ENCODE data around the gene CYP26B1.

The CYP26B1 gene, protein sequence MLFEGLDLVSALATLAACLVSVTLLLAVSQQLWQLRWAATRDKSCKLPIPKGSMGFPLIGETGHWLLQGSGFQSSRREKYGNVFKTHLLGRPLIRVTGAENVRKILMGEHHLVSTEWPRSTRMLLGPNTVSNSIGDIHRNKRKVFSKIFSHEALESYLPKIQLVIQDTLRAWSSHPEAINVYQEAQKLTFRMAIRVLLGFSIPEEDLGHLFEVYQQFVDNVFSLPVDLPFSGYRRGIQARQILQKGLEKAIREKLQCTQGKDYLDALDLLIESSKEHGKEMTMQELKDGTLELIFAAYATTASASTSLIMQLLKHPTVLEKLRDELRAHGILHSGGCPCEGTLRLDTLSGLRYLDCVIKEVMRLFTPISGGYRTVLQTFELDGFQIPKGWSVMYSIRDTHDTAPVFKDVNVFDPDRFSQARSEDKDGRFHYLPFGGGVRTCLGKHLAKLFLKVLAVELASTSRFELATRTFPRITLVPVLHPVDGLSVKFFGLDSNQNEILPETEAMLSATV

DNA sequence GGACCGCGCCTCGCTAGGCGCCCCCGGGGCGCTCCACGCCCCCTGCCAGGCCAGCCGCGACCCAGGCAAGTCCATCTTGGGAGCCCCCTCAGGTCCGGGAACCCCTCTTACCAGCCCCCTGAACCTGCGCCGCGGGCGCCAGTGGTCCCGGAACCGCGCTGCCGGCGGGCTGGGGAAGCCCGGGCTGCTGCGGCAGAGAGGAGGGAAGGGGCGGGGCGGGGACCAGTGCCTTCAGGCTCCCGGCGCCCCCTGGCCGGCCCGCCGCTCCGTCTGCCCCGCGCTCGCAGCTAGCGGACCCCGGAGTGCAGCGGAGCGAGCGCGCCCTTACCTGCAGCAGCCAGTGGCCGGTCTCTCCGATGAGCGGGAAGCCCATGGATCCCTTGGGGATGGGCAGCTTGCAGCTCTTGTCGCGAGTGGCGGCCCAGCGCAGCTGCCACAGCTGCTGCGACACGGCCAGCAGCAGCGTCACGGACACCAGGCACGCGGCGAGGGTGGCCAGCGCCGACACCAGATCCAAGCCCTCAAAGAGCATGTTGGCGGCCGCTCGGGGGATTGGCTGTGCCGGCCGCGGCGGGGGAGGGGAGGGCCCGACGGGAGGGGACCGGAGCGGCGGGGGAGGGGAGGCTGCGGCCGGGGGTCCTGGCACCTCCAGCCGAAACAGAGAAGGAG, at the start of gene CYP26B1:
CYP26B1 (minus strand) TSS at position 560 of the 669 bp plus-strand sequence; CDS start at position 532, 28 bp downstream.
- peak; percentile 50 for DNase-seq (ENCODE audit: low read depth, low spot score)

DNA sequence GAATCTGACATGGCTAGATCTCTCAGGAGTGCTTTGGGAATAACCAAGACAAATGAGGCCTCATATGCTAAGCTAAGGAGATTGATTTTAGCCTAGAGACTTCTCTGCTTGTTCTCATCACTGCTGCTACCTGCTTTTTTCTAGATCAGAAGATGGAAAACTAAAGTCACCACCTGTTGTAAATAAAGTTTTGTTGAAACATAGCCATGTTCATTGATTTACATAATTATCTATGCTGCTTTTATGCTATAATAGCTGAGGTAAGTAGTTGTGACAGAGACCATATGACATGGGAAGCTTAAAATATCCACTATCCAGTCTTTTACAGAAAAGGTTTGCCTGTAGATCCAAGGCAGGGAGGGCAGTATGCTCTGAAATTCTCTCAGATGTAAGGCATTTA, 46.1 kb upstream of the CYP26B1 start:
- DNase-seq (ENCODE audit: low read depth, low spot score) = no peak

DNA sequence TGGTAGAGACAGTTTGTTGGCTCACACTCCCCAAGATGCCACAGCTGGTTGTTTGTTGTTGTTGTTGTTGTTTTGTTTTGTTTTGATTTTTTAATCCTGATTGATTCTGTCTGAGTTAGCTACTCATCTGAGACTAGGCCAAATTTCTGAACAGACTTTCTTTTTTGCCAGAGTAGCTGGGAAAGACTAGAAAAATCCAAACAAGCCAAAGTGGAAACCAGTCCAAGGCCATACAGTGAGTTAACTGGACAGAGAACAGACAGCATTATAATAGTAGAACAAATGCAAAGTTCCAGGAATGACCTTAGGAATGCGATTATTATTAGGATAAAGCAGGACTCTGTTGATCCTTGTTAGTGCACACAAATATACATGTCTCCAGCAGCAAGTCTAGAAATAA, 43.8 kb upstream of the CYP26B1 start:
- DNase-seq (ENCODE audit: low read depth, low spot score) = no peak

DNA sequence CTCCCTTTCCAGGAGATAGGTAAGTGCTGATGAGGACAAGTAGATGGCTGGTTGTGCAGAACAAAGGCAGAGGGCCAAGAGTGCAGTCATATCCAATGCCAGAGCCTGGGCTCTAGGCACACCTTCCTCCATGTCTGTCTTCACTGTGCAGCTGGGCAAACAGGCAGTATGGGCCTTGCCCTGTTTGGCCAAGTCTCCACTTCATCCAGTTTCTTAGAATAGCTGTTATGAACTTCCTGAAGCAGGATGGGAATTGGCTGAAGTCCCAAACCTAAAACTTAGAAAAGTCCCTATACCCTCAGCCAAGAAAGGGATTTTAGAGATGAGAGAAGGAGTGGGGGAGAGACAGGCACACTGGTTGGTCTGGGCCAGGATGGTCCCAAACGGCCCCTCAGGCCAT, 37.5 kb upstream of the CYP26B1 start:
- peak; percentile 47 for DNase-seq (ENCODE audit: low read depth, low spot score)

DNA sequence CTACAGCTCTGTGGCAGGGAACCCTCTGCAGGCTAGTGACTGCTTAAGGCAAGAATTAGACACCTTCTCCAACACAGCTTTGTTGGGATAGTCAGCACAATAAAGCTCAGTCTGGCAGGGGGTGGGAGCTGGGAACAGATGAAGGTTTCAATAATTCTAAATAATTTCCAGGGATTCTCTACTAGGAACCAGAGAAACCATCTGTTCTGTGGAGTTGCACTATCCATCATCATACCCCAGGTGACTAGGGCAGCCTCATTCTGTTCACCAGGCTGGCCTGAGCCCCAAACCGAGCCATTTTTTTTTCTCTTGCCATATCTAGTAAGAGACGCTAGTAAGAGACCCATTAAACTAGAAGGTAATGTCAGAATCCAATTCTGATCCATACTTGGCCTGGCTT, 35.8 kb upstream of the CYP26B1 start:
- DNase-seq (ENCODE audit: low read depth, low spot score) = no peak

DNA sequence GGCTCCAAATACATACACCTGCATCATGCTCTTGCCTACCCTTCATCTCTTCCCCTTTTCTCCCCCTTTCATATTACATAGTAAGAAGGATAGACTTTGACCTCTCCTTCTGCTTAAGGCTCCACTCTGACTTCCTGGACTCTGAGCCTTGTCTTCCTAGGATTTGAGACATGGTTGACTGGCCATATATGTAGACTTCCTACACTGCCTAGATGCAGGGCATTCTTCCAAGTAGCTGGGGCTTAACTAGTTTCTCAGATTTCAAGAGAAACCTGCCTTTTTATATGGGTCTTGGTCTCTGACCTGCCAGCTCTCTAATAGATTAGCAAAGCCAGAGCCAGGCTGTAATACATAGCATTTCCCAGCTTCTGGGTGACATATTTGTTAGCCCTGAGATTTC, 35.4 kb upstream of the CYP26B1 start:
- DNase-seq (ENCODE audit: low read depth, low spot score) = no peak

DNA sequence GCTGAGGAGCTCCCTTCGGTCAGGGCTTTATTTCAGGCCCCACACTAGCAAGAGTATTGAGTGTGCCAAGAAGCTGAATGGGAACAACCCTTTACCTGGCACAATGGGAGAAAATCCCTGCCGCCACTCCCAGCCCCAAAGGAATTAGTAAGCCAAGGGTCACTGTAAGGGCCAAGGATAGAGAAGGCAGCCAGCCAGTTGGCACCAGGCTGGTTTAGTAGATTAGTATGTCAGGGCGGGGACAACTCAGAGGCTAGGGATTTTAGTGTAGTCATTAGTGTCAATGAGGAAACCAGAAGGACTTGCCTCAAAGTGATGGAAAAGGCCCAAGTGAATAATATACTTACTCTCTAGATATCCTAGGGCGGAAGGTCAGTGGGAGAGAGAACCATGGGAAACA, 34.9 kb upstream of the CYP26B1 start:
- DNase-seq (ENCODE audit: low read depth, low spot score) = no peak

DNA sequence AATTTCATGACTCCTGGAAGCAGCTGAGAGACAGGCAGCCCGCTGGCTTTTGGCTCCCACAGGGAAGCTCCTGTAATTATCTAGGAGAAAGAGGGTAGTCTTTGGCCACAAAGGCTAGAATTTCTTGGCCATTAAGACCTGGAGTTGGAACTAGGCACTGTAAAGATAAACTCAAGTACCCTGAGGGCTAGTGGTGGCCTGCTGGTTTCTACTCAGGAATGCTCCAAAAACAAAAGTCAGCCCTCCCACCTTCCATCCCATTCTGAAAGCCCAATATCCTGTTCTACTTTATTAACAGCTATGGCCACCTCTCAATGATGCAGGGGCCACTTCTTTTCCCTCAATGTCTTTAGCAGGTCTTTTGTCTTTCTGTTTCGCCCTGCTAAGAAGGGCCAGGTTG, 34.0 kb upstream of the CYP26B1 start:
- peak; percentile 92 for DNase-seq (ENCODE audit: low read depth, low spot score)

DNA sequence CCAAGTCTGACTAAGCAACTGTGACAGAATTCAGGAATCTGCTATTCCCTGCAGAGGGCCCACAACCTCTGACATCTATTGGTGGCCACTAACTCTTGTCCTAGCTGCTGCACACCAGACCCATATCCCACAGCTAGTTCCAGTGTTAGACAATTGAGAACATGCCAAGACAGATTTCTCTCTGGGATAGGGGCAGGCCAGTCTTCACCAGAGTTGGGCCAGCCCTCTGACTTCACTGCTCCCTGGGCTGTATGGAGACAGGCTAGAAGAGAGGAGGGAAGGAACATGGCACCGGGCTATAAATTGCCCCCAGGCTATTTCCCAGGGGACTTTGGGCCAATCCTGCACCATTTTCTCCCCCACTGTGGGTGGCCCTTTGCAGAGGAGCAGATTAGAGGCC, 32.7 kb upstream of the CYP26B1 start:
- DNase-seq (ENCODE audit: low read depth, low spot score) = no peak

DNA sequence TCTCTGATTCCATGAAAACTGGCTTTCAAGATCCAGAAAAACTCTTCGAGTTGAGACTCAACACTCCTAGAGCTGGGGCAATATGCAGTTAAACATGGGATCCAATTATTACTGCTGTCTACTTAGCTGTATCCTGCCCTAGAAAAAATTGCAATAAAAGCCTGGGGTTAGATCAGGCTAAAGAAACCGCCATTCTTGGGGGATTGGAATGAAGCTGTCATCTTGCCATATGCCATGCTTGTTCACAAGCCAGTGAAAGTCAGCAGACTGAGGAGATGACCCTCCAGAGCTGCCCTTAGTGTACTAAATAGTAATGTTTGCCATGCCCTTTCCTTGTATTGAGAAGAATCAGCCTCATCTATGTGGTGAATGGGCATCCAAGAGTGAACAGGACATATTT, 30.9 kb upstream of the CYP26B1 start:
- no peak for DNase-seq (ENCODE audit: low read depth, low spot score)

DNA sequence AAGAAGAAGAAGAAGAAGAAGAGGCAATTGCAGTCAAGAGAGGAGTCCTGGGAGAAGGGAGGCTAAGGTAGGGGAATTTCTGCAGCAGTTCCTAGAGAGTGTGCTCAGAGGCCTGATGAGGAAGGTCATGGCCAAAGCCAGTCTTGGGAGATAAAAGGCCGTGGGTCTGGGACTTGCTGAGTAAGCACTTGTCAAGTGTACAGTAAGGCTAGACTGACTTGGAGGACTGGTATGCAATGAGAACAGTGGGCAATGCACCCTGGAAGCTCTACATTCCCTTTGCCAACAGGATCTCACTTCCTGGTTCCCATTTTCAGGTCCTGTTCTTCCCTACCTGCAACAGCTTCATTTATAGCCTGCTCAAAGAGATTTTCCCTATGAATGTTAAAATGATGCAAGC, 28.6 kb upstream of the CYP26B1 start:
- DNase-seq (ENCODE audit: low read depth, low spot score) = no peak

DNA sequence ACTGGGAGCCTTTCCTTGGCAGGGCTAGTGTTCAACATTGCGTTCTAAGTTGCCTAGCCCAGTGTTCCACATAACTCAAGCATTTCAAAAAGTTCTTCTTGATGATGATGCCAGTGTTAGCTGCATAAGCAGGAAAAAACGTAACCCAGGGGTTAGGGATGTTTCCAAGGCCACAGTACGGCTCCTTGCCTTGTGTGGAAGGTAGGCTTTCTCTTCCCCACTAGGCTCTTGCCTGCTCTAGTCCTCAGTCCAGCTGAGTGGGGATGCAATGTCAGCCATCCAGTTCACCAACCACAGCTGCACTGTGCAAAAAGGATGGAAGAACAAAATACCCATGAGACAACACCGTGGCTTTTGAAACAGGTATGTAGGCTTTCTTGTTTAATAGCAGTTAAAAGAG, 28.0 kb upstream of the CYP26B1 start:
- DNase-seq (ENCODE audit: low read depth, low spot score) = no peak

DNA sequence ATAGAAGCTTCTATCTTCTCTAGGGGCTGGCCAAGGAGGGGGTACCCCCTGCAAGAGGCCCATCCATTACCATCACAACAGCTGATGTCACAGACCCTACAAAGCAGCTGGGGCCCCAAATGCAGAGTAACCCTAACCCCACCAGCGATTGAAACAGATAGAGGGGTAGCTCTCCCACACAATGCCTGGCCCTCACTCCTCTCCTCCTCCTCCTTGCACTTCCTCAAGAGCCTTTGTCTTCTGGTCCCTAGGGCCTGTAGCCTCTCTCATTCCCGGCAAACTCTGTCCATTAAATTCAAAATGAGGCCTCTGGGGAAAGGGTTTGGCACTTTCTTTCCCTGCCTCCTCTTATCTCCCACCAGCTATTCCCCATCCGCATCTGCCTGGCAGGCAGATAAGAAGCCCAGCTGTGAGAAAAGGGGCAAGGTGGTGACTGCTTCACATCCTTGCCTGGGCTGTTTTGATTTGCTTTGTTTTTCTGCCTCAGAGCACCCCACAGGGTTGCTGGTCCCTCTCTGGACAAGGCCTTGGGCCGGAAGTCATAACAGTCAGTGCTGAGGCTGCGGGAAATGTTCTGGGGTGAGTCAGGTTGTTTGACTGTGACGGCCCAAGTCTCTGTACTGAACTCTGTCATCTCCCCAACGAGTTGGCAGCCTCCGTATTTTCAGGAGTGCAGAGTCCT, 26.1 kb upstream of the CYP26B1 start:
- peak; percentile 51 for DNase-seq (ENCODE audit: low read depth, low spot score)

DNA sequence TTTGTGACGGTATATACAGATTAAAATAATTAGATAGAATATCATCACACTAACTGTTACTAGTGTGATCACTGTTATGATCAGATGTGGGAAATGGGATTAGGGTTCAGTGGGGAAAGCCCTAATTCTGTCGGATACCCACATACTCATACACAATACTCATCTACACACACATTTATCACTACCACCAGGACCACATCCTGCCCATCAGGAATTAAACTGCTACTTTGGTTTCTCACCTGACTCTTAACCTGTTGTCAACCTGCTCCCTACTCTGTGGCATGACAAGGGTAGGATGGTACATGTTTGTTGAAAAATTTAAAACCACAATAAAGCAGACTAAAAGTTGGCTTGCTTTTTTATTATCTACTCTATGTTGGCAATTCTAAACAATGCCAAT, 24.8 kb upstream of the CYP26B1 start:
- no peak for DNase-seq (ENCODE audit: low read depth, low spot score)

DNA sequence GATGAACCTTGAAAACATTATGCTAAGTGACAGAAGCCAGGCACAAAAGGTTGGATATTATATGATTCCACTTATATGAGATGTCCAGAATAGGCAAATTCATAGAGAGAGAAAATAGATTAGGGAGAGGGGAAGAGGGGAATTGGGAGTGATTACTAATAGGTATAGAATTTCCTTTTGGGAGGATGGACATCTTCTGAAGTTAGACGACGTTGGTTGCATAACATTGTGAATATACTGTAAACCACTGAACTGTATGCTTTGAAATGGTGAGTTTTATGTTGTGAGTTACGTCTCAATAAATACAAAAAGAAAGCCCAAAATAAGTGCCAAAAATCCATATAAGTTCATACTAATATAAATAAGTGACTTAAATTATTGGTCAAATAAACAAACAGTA, 18.6 kb upstream of the CYP26B1 start:
- DNase-seq (ENCODE audit: low read depth, low spot score) = no peak

DNA sequence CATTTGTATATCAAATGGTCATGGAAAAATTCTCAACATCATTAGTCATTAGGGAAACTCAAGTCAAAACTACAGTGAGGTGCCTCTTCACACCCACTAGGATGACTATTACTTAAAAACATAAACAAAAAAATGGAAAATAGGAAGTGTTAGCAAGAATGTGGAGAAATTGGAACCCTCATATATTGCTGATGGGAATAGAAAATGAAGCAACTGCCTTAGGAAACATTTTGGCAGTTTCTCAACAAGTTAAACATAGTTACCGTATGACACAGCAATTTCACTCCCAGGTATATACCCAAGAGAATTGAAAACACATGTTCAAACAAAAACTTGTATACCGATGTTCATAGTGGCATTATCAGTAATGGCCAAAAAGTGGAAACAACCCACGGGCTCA, 18.1 kb upstream of the CYP26B1 start:
- no peak for DNase-seq (ENCODE audit: low read depth, low spot score)

DNA sequence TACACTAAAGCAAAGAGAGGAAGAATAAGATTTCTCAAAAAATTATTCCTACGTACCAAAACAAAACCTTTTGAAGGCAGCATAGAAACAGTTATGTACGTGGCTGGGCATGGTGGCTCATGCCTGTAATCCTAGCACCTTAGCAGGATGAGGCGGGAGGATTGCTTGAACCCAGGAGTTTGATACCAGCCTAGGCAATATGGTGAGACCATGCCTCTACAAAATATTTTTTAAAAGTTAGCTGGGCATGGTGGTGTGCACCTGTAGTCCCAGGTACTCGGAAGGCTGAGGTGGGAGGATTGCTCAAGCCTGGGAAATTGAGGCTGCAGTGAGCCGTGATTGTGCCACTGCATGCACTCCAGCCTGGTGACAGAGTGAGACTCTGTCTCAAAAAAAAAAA, 14.9 kb upstream of the CYP26B1 start:
- no peak for DNase-seq (ENCODE audit: low read depth, low spot score)

DNA sequence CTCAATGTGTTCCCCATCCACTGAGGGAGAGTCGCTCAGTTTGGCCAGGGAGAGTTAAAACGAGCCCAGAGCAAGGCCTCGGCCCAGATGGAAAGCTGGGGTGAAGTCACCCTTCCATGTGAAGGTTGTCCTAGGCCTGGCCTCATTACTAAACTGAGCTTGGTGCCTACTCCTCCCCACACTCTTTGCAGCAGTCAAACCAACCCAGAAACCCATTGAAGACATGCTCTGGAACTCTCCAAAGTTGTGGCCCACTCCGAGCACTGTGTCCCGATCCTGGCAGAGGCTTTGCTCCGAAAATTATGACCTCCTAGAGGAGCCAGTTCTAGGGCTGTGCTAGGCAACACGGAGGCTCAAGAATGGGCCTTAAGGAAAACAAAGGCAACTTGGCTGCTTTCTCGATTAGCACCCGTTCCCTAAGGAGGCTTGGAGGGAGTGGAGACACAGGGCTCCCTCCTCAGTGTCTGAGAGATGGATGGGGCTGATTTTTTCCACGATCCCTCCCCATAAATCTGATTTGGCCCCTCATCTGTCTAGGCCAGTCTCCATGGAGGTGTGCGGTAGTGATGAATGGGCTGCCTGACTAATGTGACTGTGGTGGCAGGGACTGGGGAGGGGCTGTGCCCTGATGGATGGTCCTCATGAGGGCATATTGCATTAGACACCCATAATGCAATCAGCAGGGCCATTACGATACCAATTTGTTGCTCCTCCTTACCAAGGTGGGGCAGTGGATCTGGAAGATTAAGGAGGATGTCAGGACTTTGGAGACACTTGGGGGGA, 11.7 kb upstream of the CYP26B1 start:
- DNase-seq (ENCODE audit: low read depth, low spot score) = no peak

DNA sequence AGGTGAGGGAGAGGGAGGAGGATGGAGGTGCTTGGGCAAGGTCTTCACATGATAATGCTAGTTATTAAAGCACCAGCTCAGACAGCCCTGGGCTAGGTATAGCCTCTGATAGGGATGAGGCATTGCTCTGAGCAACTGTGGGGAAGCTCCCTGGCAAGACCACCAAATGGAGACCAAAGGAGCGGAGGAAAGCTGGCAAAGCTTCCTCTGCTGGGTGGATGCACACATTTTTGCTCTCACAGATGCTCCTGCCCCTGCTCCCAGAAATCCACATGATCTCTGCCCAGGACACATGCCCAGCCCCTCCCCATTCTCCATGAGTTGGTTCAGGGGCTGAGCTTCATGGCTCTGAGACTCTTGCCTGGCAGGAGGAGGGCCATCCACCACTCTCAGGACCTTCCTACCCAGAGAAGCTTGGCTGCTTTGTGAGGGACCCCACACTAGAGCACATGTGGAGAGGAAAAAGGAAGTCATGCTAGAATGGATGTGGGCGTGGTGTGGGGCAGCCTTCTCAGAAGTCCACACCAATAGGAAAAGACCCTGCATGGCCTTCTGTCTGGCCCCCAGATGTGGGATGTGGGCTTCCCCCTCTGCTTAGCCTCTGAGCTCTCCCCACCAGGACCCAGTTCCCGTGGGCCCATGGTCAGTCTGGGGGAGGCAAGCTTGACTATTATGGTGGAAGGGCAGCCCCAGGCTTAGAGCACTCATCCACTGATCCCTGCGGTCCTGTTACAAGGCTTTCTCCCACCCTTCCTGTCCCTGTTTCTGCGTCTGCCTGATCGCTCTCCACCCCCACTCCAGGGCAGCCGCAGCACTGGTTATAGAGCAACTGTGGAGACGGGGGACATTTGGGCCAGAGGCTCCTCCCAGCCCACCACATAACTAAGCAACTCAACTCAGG, 10.5 kb upstream of the CYP26B1 start:
- DNase-seq (ENCODE audit: low read depth, low spot score) = no peak

DNA sequence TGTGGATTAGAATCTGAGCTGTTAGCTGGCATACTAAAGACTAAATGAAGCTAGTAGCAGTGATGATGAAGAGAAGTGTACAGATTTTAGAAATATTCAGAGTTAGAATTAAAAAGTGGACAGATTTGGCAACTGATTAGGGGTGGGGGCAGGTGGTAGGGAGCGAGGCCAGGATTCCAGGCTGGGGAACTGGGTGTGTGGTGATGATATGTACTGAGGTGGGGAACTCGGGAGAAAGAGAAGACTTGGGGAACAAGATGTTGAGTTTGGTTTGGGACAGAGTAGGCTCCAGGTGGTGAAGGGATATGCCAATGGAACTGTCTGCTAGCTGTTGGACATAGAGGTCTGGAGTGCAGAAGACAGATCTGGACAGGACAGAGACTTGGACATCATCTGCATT, 9.2 kb upstream of the CYP26B1 start:
- DNase-seq (ENCODE audit: low read depth, low spot score) = no peak

DNA sequence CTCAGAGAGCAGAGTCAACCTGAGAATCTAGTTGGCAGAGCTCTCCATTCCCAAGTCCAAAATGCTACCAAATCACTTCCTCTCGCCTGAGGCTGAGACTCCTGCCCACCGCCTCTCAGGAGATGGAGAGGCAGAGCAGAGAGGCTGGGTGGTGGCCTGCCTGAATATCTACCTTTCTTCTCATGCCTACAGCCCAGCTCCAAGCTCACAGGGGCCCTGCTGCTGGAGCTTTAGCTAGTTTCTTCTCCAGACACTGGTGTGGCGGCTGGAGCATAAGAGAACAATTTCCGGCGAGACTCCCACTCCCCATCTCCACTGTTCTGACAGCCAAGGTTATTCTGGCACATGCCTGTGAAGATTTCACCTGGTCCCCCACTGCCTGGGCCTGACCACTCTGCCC, 8.1 kb upstream of the CYP26B1 start:
- peak; percentile 0 for DNase-seq (ENCODE audit: low read depth, low spot score)

All from ELF-1 (cell line).